Breast epithelium (tissue), 4 donors: Measurements from ENCODE around the gene NECAB3. TPM values are rescaled to one million over a fixed set of nuclear protein-coding genes. Genes with fewer than 3 reads are reported as not detected.

Source experiments
- DNase-seq, 2 donors: peaks; one replicate each; pipeline ENCODE4 v3.0.0-alpha.2; 2019; ENCODE audit warnings: low spot score in 2 of 2
- H3K27ac ChIP-seq, 2 donors: fragments of 200-600 bp; sonication (generic) in 1 of 2; one replicate each; pipeline ENCODE4 v1.5.1; 2016 to 2019; ENCODE audit warnings: mild to moderate bottlenecking in 1 of 2
- H3K27me3 ChIP-seq, 2 donors: fragments of 200-600 bp; sonication (generic) in 1 of 2; one replicate each; pipeline versions ENCODE4 v1.5.1 to v1.6.0; 2017 to 2019; ENCODE audit warnings: control low read depth in 1 of 2, mild to moderate bottlenecking in 1 of 2
- H3K36me3 ChIP-seq: fragments of 200-600 bp; one replicate; pipeline ENCODE4 v1.5.1; 2019
- H3K4me1 ChIP-seq, 2 donors: fragments of 200-600 bp; sonication (generic); one replicate each; pipeline ENCODE4 v1.5.1; 2016 to 2019; ENCODE audit warnings: control low read depth in 1 of 2
- H3K4me3 ChIP-seq, 3 donors: fragments of 200-600 bp; sonication (generic); 1 replicate in 2 of 3; 2 replicates in 1 of 3; pipeline ENCODE4 v1.5.1; 2016 to 2019; ENCODE audit warnings: mild to moderate bottlenecking in 3 of 3, moderate library complexity in 2 of 3
- H3K9me3 ChIP-seq, 2 donors: fragments of 200-600 bp; sonication (generic) in 1 of 2; one replicate each; pipeline ENCODE4 v1.5.1; 2016 to 2019; ENCODE audit warnings: control low read depth in 1 of 2
- POLR2A ChIP-seq: fragments of 450-650 bp; IDR thresholded peaks from one replicate; pipeline ENCODE4 v1.6.1; 2016; ENCODE audit warnings: antibody characterized with exemption, mild to moderate bottlenecking, moderate library complexity
- POLR2AphosphoS5 ChIP-seq, 3 donors: sonication (generic); formaldehyde crosslinking; IDR thresholded peaks; one replicate each; pipeline ENCODE4 v1.6.1; 2017; ENCODE audit warnings: antibody characterized with exemption in 3 of 3
- intact Hi-C: fragments of 100-400 bp; cut with DNase I; formaldehyde crosslinking; loops from one replicate; pipeline ENCODE4 v1.15.1; 2023; ENCODE audit warnings: low total_unique reads
- total RNA-seq, 3 donors: library from RNA; depleted of rRNA; stranded (reverse); fragments of >200 nt; gene quantifications; one replicate each; pipeline ENCODE4 v1.1.0, GENCODE V29; 2016
- TF ChIP-seq, protein P1 (sequence below), 3 donors: fragments of 450-650 bp; IDR thresholded peaks; one replicate each; pipeline ENCODE4 v1.5.1; 2016 to 2017; ENCODE audit warnings: antibody characterized with exemption in 3 of 3, mild to moderate bottlenecking in 3 of 3, moderate library complexity in 3 of 3

Gene NECAB3
- total RNA-seq, 3 donors from 2014 or later = 23.4 to 37.3 (median 28.5) TPM

- TF ChIP-seq, protein P1, sequence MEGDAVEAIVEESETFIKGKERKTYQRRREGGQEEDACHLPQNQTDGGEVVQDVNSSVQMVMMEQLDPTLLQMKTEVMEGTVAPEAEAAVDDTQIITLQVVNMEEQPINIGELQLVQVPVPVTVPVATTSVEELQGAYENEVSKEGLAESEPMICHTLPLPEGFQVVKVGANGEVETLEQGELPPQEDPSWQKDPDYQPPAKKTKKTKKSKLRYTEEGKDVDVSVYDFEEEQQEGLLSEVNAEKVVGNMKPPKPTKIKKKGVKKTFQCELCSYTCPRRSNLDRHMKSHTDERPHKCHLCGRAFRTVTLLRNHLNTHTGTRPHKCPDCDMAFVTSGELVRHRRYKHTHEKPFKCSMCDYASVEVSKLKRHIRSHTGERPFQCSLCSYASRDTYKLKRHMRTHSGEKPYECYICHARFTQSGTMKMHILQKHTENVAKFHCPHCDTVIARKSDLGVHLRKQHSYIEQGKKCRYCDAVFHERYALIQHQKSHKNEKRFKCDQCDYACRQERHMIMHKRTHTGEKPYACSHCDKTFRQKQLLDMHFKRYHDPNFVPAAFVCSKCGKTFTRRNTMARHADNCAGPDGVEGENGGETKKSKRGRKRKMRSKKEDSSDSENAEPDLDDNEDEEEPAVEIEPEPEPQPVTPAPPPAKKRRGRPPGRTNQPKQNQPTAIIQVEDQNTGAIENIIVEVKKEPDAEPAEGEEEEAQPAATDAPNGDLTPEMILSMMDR (IDR thresholded peaks at IDR 0.05) = no peak
- TF ChIP-seq POLR2A (no peak), POLR2AphosphoS5 (IDR thresholded peaks at IDR 0.05) (no peak)
- no peak for DNase-seq
- no peaks in the 10 kb centered on the region for H3K27me3 ChIP-seq
- no peaks in the 10 kb centered on the region for H3K4me1 ChIP-seq
- H3K9me3 ChIP-seq = no peaks in the 10 kb centered on the region
- intact Hi-C loops = no loop called here
- H3K4me3 ChIP-seq = no peak overlapping the region
- no peaks in the 10 kb centered on the region for H3K36me3 ChIP-seq
- no peak overlapping the region for H3K27ac ChIP-seq
Measured at GRCh38 chr20:33709398-33709797, 35.2 kb upstream of the NECAB3 start.

DNA sequence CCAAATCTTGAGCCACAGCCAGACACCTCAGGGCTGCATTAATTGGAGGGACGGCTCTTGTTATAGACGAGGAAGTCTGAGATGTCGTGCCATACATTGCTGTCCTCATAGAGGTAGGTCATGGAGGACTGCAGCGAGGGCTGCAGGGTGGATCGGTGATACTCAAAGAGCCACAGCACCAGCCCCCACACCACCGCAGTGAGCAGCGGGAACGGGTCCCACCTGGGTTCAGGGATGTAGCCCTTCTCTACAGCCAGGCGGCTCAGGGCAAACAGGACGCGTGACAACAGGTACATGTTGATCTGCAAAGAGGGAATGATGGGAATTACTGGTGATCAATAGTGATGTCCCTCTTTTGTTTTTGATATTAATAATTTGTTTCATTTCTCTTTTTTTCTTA lies 33.4 kb upstream of the NECAB3 start:
- H3K4me1 ChIP-seq = no peaks in the 10 kb centered on the region
- H3K27ac ChIP-seq = no peak overlapping the region
- no peak for DNase-seq
- TF ChIP-seq POLR2A (no peak), POLR2AphosphoS5 (IDR thresholded peaks at IDR 0.05) (no peak)
- TF ChIP-seq, protein P1 (IDR thresholded peaks at IDR 0.05) = no peak
- no peaks in the 10 kb centered on the region for H3K9me3 ChIP-seq
- H3K27me3 ChIP-seq = no peaks in the 10 kb centered on the region
- intact Hi-C loops = no loop called here
- H3K36me3 ChIP-seq = no peaks in the 10 kb centered on the region
- H3K4me3 ChIP-seq = no peak overlapping the region

- no peak for DNase-seq
- Histone ChIP-seq H3K36me3 (no peaks in the 10 kb centered on the region), H3K4me1 (no peaks in the 10 kb centered on the region), H3K27me3 (no peaks in the 10 kb centered on the region), H3K9me3 (no peaks in the 10 kb centered on the region), H3K4me3 (no peak overlapping the region), H3K27ac (no peak overlapping the region)
- intact Hi-C loops = no loop called here
- TF ChIP-seq, protein P1 (IDR thresholded peaks at IDR 0.05) = no peak
- no peak for TF ChIP-seq POLR2AphosphoS5 (IDR thresholded peaks at IDR 0.05)
- no peak for TF ChIP-seq POLR2A
Measured at GRCh38 chr20:33704197-33704924, 30.1 kb upstream of the NECAB3 start.

DNA sequence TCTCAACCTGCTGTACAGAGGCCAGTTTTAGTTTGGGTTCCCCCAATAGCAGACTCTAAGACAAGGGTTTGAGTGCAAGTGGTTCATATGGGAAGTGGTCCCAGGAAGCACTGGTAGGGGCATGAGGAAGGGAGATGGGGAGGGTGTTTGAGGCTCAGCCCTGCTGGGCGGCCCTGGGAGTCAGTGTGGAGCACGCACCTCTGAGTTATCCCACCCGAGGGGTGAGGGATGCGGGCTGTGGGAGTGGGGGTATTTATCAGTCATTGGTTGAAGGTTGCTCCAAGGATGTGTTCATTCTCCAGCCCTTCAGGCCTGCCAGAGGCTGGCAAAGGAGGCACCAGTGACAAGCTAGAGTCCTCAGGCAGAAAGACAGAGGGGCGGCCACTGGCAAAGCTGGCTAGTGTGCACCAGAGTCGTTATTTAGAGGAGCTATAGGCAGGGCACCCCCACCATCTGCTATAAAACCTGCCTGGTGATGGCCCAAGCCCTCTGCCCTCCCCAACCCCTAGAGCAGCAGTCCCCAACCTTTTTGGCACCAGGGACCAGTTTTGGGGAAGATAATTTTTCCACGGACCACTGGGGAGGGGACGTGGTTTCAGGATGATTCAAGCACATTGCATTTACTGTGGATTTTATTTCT lies 29.4 kb upstream of the NECAB3 start:
- Histone ChIP-seq H3K9me3 (no peaks in the 10 kb centered on the region), H3K27me3 (no peaks in the 10 kb centered on the region), H3K27ac (no peak overlapping the region), H3K36me3 (no peaks in the 10 kb centered on the region), H3K4me3 (no peak overlapping the region), H3K4me1 (no peaks in the 10 kb centered on the region)
- intact Hi-C loops = no loop called here
- no peak for DNase-seq
- TF ChIP-seq, protein P1 (IDR thresholded peaks at IDR 0.05) = no peak
- TF ChIP-seq POLR2A = no peak
- no peak for TF ChIP-seq POLR2AphosphoS5 (IDR thresholded peaks at IDR 0.05)

DNA sequence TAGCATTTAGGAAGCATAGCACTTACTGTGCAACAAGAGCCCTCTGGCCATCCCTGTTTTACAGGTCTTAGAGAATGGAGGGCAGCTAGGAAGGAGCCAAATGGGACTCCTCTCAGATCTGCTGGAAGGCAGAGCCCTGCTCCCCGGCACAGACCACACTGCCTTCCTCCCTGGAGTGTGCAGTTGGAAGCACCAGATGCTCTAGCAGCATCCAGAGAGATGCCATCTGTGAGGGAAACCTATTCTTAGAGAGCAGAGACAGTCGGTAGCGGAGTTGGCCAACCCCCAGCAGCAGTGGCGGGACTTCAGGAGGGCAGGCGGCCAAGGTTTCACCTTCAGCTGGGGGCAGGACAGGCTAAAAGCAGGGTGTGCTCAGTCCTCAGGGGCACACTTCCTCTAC lies 28.6 kb upstream of the NECAB3 start:
- Histone ChIP-seq H3K4me1 (no peaks in the 10 kb centered on the region), H3K27ac (no peak overlapping the region), H3K36me3 (no peaks in the 10 kb centered on the region), H3K4me3 (no peak overlapping the region), H3K27me3 (no peaks in the 10 kb centered on the region), H3K9me3 (no peaks in the 10 kb centered on the region)
- no peak for DNase-seq
- no peak for TF ChIP-seq POLR2AphosphoS5 (IDR thresholded peaks at IDR 0.05)
- no peak for TF ChIP-seq POLR2A
- TF ChIP-seq, protein P1 (IDR thresholded peaks at IDR 0.05) = no peak
- intact Hi-C loops = no loop called here
